ENCODE data around the gene LAMC1. TPM values are rescaled to one million over a fixed set of nuclear protein-coding genes. Genes with fewer than 3 reads are reported as not detected.

Gene LAMC1
- total RNA-seq, 1 donor, result 564 TPM

DNA sequence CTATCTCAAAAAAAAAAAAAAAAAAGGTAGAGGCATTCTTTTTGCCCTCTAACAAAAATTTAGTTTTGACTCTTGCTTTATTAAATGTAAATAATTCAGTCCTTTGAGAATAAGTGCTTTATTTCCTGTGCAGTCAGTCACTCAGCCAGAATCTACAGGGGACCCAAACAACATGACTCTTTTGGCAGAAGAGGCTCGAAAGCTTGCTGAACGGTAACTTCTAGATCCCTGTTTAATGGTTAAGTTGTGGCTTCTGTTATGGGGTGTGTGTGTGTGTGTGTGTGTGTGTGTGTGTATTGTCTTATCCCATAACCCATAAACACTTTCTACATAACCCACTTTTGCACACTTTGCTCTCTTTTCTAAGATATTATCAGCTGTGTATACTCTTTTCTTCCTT lies 107.9 kb downstream of the LAMC1 start:
- no peak overlapping the region for H3K4me3 ChIP-seq (ENCODE audit: low read depth, low read length)
- no peak for DNase-seq (ENCODE audit: low read depth)
- TF ChIP-seq, protein P1, sequence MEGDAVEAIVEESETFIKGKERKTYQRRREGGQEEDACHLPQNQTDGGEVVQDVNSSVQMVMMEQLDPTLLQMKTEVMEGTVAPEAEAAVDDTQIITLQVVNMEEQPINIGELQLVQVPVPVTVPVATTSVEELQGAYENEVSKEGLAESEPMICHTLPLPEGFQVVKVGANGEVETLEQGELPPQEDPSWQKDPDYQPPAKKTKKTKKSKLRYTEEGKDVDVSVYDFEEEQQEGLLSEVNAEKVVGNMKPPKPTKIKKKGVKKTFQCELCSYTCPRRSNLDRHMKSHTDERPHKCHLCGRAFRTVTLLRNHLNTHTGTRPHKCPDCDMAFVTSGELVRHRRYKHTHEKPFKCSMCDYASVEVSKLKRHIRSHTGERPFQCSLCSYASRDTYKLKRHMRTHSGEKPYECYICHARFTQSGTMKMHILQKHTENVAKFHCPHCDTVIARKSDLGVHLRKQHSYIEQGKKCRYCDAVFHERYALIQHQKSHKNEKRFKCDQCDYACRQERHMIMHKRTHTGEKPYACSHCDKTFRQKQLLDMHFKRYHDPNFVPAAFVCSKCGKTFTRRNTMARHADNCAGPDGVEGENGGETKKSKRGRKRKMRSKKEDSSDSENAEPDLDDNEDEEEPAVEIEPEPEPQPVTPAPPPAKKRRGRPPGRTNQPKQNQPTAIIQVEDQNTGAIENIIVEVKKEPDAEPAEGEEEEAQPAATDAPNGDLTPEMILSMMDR (IDR thresholded peaks at IDR 0.05; ENCODE audit: insufficient read depth, low read length), result no peak

DNA sequence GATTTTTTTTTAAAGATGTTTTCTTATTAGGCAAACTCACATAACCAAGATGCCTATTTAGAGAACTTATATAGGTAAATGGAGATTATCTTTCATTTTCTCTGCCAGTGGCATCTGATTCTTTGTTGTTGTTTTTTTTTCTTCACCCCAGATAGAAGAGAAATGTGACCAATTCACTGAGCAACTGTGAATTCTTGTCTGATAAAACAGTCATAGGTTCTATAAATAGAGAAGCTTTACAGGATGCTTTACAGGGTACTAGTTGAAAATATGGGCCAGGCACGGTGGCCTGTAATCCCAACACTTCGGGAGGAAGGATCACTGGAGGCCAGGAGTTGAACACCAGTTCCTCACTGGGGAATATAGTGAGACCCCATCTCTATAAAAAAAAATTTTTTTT lies 112.1 kb downstream of the LAMC1 start:
- DNase-seq (ENCODE audit: low read depth), result no peak
- TF ChIP-seq, protein P1 (IDR thresholded peaks at IDR 0.05; ENCODE audit: insufficient read depth, low read length), result no peak
- H3K4me3 ChIP-seq (ENCODE audit: low read depth, low read length), result no peak overlapping the region

DNA sequence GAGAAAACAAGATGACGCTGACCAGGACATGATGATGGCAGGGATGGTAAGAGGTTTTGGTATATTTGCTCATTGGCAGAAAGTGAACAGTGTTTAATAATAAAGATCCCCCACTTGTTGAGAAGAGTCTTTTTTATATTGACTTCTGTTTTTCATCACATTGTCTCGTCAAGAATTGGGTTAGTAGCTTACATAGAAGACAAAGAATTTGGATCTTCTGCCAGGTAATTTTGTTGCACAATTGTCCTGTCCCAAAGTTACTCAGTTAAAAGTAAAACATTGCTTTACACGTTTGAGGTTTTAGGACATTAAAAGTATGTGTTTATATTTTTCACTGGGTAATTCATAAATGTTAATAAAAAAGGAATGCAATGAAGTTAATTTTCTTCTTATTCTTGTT lies 114.6 kb downstream of the LAMC1 start:
- DNase-seq (ENCODE audit: low read depth), result peak; percentile 73
- H3K4me3 ChIP-seq (ENCODE audit: low read depth, low read length), result no peak overlapping the region
- TF ChIP-seq, protein P1 (IDR thresholded peaks at IDR 0.05; ENCODE audit: insufficient read depth, low read length), result no peak

DNA sequence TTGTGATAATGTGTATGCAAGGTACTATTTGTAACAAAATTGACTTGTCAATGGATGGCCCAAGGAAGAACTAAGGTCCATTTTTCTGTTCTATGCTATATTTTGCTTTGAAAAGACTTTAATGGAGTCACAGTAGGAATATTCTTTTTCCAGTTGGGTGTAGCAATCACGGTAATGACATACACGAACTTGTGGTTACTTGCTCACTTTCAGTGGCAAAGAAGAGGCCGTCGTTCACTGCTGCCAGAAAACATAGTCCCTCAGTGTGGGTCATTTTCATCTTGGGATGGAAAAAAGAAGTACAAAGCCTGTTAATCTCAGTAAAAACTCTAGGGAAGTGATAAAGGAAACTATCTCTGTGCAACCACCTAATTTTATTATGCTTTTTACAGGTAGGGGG lies 115.1 kb downstream of the LAMC1 start:
- TF ChIP-seq, protein P1 (IDR thresholded peaks at IDR 0.05; ENCODE audit: insufficient read depth, low read length), result no peak
- DNase-seq (ENCODE audit: low read depth), result no peak
- H3K4me3 ChIP-seq (ENCODE audit: low read depth, low read length), result no peak overlapping the region

DNA sequence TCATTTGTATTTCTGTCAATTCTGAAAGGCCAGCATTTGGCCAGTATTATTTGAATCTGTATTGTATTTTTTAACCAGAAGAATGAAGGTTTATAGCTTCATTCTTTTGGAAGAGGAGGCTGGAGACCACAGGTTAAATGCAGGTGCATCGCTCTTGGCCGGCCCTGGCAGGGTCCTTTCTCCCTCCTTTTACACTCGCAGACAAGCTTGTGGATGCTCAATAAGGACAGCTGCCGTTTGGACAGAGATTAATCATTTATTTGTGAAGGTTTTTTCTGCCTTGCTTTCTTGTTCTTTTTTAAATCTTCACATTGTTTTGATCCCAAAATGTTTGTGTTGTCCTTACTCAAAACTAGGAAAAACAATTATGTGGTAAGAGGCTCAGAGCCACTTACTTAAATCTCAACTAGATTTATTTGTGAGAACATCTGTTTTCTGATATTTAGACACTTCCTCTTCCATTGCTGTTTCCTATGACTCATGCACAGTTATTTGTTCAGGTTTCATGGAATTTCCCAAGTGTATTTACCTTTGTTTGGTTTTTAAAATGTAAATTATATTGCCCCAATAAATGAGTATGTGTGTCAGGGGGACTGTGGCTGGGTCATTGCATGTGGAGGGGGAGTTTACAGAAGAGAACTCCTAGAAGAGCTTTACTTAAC lies 116.2 kb downstream of the LAMC1 start:
- peak; percentile 61 for DNase-seq (ENCODE audit: low read depth)
- TF ChIP-seq, protein P1 (IDR thresholded peaks at IDR 0.05; ENCODE audit: insufficient read depth, low read length), result no peak
- H3K4me3 ChIP-seq (ENCODE audit: low read depth, low read length), result no peak overlapping the region

DNA sequence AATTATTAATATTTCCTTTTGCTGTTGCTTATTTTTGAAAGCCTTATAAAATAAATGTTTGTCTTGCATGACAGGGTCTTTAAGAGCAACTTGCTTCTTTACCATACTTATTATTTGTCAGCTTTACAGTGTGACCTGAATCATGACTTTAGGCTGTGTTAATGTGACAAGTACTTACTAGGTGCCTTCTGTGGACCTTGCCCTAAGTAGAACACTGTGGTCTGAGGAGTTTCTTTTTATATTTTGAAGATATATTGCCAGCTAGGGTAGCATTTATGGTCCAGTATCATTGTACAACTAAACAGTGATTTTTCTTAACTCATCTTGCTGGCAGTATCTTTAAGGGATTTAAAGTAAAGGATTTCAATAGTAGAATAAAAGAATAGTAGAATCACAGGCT lies 117.4 kb downstream of the LAMC1 start:
- DNase-seq (ENCODE audit: low read depth), result no peak
- TF ChIP-seq, protein P1 (IDR thresholded peaks at IDR 0.05; ENCODE audit: insufficient read depth, low read length), result no peak
- no peak overlapping the region for H3K4me3 ChIP-seq (ENCODE audit: low read depth, low read length)

DNA sequence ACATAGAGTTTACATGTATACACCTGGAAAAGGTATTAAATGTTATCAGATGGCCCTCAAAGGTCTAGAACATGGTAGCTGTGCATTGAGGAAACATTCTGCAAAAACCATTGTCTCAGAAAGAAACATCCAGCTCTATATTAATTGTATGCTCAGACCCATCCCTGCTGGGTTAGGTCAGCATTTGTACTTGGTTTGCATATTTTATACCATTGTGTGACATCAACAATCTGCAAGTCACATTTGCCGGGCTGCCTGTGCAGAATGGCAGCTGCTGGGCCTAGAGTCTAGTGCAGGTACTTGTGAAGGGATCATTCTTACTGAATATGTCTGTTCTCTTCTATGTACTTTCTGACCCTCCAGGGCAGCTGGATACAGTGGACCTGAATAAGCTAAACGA lies 119.0 kb downstream of the LAMC1 start:
- TF ChIP-seq, protein P1 (IDR thresholded peaks at IDR 0.05; ENCODE audit: insufficient read depth, low read length), result no peak
- no peak for DNase-seq (ENCODE audit: low read depth)
- no peak overlapping the region for H3K4me3 ChIP-seq (ENCODE audit: low read depth, low read length)
